DMS79 (cell line): ENCODE results near the gene SDHB.
A peak's percentile ranks its signal among the peaks of the same experiment; 100 is the strongest.

Experiments
- DNase-seq: peaks from one replicate; lab custom pipeline; 2025; lab: John Stamatoyannopoulos, UW

Gene SDHB

GRCh38 chr1:17053685-17054410, at the start of gene SDHB:
Gene SDHB, minus strand, starts transcription at chr1:17054032. Its CDS starts 13 bp downstream, at chr1:17054019.
- DNase-seq, result peak; percentile 97

- no peak for DNase-seq
Observed at GRCh38 chr1:17102232-17102631, 48.4 kb upstream of the SDHB start.

- DNase-seq, result no peak
Observed at GRCh38 chr1:17101261-17101660, 47.4 kb upstream of the SDHB start.

GRCh38 chr1:17099616-17100340, 45.9 kb upstream of the SDHB start:
- no peak for DNase-seq

- no peak for DNase-seq
Observed at GRCh38 chr1:17098446-17099317, 44.9 kb upstream of the SDHB start.

- no peak for DNase-seq
Observed at GRCh38 chr1:17097787-17098186, 44.0 kb upstream of the SDHB start.

GRCh38 chr1:17097147-17097546, 43.3 kb upstream of the SDHB start:
- no peak for DNase-seq

GRCh38 chr1:17096584-17096983, 42.8 kb upstream of the SDHB start:
- no peak for DNase-seq

- DNase-seq, result no peak
Observed at GRCh38 chr1:17095141-17095540, 41.3 kb upstream of the SDHB start.

- no peak for DNase-seq
Observed at GRCh38 chr1:17094664-17095063, 40.8 kb upstream of the SDHB start.

GRCh38 chr1:17093822-17094393, 40.1 kb upstream of the SDHB start:
- DNase-seq, result no peak

GRCh38 chr1:17091252-17091651, 37.4 kb upstream of the SDHB start:
- no peak for DNase-seq

GRCh38 chr1:17089506-17089905, 35.7 kb upstream of the SDHB start:
- no peak for DNase-seq

- DNase-seq, result no peak
Observed at GRCh38 chr1:17086751-17087150, 32.9 kb upstream of the SDHB start.

GRCh38 chr1:17084787-17085186, 31.0 kb upstream of the SDHB start:
- DNase-seq, result no peak

GRCh38 chr1:17082761-17083160, 28.9 kb upstream of the SDHB start:
- no peak for DNase-seq

- no peak for DNase-seq
Observed at GRCh38 chr1:17081439-17081838, 27.6 kb upstream of the SDHB start.

GRCh38 chr1:17080880-17081279, 27.0 kb upstream of the SDHB start:
- DNase-seq, result no peak

- no peak for DNase-seq
Observed at GRCh38 chr1:17080085-17080759, 26.4 kb upstream of the SDHB start.

- no peak for DNase-seq
Observed at GRCh38 chr1:17078991-17079868, 25.4 kb upstream of the SDHB start.
